Peyer's patch (tissue), 4 donors: ENCODE data around the gene ACLY.

ENCODE experiments used
- CTCF ChIP-seq, 6 experiments: fragments of 450-650 bp in 4 of 6; fragments of 200-600 bp in 2 of 6; sonication (generic) in 1 of 6; IDR thresholded peaks; one replicate each; pipeline ENCODE4 v1.5.1; 2017 to 2019; ENCODE audit warnings: antibody characterized with exemption in 6 of 6, mild to moderate bottlenecking in 3 of 6, moderate library complexity in 1 of 6
- POLR2A ChIP-seq, 2 donors: fragments of 450-650 bp; IDR thresholded peaks; one replicate each; pipeline ENCODE4 v1.5.1; 2017; ENCODE audit warnings: antibody characterized with exemption in 2 of 2, mild to moderate bottlenecking in 2 of 2, moderate library complexity in 2 of 2

GRCh38 chr17:41910701-41911391, 7.9 kb downstream of the ACLY start:
- TF ChIP-seq CTCF (IDR thresholded peaks at IDR 0.05) (no peak), POLR2A (IDR thresholded peaks at IDR 0.05) (no peak)
